ENCODE results near the gene DOCK8. TPM values are rescaled to one million over a fixed set of nuclear protein-coding genes. Genes with fewer than 3 reads are reported as not detected.
"Not testable (repeated sequence)": the region's sequence is repeated elsewhere in the genome, so short reads cannot be mapped to it uniquely, and the experiment has no call there.

Gene DOCK8
- total and polyA plus RNA-seq, 10 donors, result 34.3 to 275 (median 184) TPM

DNA sequence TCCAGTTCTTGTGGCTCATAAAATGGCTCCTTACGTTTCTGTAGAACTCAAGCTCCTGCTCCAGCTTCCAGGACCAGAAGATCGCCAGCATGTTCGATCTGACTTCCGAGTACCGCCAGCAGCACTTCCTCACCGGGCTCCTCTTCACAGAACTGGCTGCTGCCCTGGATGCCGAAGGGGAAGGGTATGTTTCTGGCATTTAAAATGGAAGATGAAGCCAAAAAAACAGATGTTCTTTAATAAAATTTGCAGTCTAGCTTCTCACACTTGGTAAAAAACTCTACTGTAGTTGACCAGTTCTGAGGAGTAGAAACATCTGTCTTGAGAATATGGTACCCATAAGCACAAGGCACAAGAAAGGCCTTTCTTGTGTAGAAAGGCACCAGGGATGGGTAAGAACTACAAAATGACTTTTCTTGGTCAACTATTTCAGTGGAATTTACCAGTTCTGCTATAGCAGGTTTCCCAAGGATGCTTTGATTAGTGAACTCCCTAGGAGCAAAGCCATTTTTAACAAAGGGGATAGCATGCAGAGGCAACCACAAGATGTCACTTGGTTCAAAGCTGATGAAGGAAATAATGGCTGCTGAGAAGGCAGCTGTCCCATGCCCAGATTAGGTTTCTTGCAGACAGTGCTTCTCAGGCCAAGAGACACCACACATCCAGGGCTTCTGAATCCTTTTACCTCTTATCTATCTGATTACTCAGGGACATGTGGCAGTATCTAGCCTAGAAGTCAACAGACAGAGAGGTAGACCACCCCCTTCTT is 192.4 kb downstream of the DOCK8 start:
- H3K9me3 ChIP-seq, result no peaks in the 10 kb centered on the region
- no peak overlapping the region for H3K27ac ChIP-seq
- no peak for DNase-seq
- no peaks in the 10 kb centered on the region for H3K4me1 ChIP-seq
- no peaks in the 10 kb centered on the region for H3K27me3 ChIP-seq (replicated peaks in 1 of 7)
- WGBS, 5 donors, result 95 to 97% (median 96%) methylated on average over 7 of the region's 7 CpGs
- H3K4me3 ChIP-seq, result no peak overlapping the region
- intact Hi-C loops (cut with DNase I; ENCODE audit: low total_unique reads), result no loop called here
- peaks cover 6 to 100% (median 82%) of the 10 kb centered on the region in 6 donors for H3K36me3 ChIP-seq
- TF ChIP-seq, protein P1, sequence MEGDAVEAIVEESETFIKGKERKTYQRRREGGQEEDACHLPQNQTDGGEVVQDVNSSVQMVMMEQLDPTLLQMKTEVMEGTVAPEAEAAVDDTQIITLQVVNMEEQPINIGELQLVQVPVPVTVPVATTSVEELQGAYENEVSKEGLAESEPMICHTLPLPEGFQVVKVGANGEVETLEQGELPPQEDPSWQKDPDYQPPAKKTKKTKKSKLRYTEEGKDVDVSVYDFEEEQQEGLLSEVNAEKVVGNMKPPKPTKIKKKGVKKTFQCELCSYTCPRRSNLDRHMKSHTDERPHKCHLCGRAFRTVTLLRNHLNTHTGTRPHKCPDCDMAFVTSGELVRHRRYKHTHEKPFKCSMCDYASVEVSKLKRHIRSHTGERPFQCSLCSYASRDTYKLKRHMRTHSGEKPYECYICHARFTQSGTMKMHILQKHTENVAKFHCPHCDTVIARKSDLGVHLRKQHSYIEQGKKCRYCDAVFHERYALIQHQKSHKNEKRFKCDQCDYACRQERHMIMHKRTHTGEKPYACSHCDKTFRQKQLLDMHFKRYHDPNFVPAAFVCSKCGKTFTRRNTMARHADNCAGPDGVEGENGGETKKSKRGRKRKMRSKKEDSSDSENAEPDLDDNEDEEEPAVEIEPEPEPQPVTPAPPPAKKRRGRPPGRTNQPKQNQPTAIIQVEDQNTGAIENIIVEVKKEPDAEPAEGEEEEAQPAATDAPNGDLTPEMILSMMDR (IDR thresholded peaks at IDR 0.05 in 8 of 11, conservative IDR thresholded peaks at IDR 0.05 in 3 of 11), result no peak
- TF ChIP-seq POLR2A (IDR thresholded peaks at IDR 0.05) (no peak), POLR2AphosphoS5 (IDR thresholded peaks at IDR 0.05) (no peak)

DNA sequence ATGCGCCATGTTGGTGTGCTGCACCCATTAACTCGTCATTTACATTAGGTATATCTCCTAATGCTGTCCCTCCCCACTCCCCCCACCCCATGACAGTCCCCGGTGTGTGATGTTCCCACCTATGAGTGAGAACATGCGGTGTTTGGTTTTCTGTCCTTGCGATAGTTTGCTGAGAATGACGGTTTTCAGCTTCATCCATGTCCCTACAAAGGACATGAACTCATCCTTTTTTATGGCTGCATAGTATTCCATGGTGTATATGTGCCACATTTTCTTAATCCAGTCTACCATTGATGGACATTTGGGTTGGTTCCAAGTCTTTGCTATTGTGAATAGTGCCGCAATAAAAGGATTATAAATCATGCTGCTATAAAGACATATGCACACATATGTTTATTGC is 195.0 kb downstream of the DOCK8 start:
- H3K27ac ChIP-seq; H3K4me1 ChIP-seq; DNase-seq; H3K4me3 ChIP-seq; H3K27me3 ChIP-seq (replicated peaks in 1 of 7); intact Hi-C loops (cut with DNase I; ENCODE audit: low total_unique reads); H3K9me3 ChIP-seq: not testable (repeated sequence)
- peaks cover 6 to 93% (median 68%) of the 10 kb centered on the region in 6 donors for H3K36me3 ChIP-seq
- WGBS, 5 donors, result 90 to 96% (median 95%) methylated on average over 7 of the region's 7 CpGs

DNA sequence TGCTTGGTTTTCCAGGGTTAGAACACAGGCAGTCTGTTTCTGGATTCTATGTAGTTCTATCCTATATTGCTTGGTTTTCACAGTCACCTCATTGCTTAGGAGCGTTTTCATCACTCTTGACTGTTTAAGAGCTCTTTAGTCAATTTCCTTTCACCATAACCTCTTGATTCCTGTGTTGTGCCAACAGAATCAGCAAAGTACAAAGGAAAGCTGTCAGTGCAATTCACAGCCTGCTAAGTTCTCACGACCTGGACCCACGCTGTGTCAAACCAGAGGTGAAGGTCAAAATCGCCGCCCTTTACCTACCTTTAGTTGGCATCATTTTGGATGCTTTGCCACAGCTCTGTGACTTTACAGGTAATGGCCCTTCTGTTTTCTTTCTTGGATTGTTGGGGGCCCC is 199.9 kb downstream of the DOCK8 start:
- TF ChIP-seq, protein P1 (IDR thresholded peaks at IDR 0.05 in 8 of 11, conservative IDR thresholded peaks at IDR 0.05 in 3 of 11), result no peak
- TF ChIP-seq POLR2A (IDR thresholded peaks at IDR 0.05), result no peak
- no peak for TF ChIP-seq POLR2AphosphoS5 (IDR thresholded peaks at IDR 0.05)
- Histone ChIP-seq H3K4me3 (no peak overlapping the region), H3K27me3 (replicated peaks in 1 of 7) (no peaks in the 10 kb centered on the region), H3K4me1 (no peaks in the 10 kb centered on the region), H3K27ac (no peak overlapping the region), H3K36me3 (peaks cover 3 to 93% (median 66%) of the 10 kb centered on the region in 6 donors), H3K9me3 (no peaks in the 10 kb centered on the region)
- 85 to 97% (median 92%) methylated on average over 5 of the region's 5 CpGs for WGBS, 5 donors
- intact Hi-C loops (cut with DNase I; ENCODE audit: low total_unique reads), result no loop called here
- DNase-seq, result no peak

DNA sequence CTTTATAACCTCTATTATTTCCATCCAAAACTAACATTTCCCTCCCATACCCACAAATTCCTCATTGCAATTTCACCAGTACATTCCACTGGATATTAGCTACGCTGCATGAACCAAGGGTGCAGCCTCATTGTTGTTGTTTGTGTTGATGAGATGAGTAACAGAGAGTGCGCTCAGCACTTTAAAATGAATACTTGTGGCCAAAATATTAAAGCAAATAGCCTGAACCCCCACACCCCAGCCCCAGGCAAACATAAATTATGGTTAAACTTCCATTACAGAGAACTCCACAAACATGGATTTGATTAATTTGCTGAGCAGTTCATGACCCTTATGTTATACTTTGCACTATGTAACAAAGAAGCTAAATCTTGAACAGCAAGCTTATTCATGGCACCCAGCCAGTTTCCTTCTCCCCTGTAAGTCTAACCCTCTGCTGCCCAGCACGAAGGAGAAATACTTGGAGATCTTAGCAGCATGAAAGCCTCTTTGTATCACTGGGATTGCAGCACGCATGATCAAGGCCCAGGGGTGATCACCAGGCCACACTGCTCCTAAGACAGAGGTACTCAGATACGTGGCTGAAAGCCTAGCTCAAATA is 205.0 kb downstream of the DOCK8 start:
- Histone ChIP-seq H3K27me3 (replicated peaks in 1 of 7) (no peaks in the 10 kb centered on the region), H3K9me3 (no peaks in the 10 kb centered on the region), H3K36me3 (peaks cover 10 to 100% (median 96%) of the 10 kb centered on the region in 6 donors), H3K4me1 (no peaks in the 10 kb centered on the region), H3K27ac (no peak overlapping the region), H3K4me3 (no peak overlapping the region)
- 88 to 94% (median 94%) methylated on average over 5 of the region's 5 CpGs for WGBS, 5 donors
- no peak for TF ChIP-seq POLR2AphosphoS5 (IDR thresholded peaks at IDR 0.05)
- no peak for TF ChIP-seq POLR2A (IDR thresholded peaks at IDR 0.05)
- TF ChIP-seq, protein P1 (IDR thresholded peaks at IDR 0.05 in 8 of 11, conservative IDR thresholded peaks at IDR 0.05 in 3 of 11), result no peak
- intact Hi-C loops (cut with DNase I; ENCODE audit: low total_unique reads), result no loop called here
- DNase-seq, result no peak
